Heart right ventricle (tissue), 16 donors: ENCODE data around the gene TMEM95. TPM values are rescaled to one million over a fixed set of nuclear protein-coding genes. Genes with fewer than 3 reads are reported as not detected.

ENCODE experiments used
- ATAC-seq, 8 donors: fragments of 200-7000 bp; cut with Tn5 transposase; one replicate each; pipeline ENCODE4 v1.9.1; 2020; ENCODE audit warnings: mild to moderate bottlenecking in 8 of 8, moderate library complexity in 8 of 8, moderate number of reproducible peaks in 1 of 8
- DNase-seq, 2 donors: peaks; one replicate each; pipeline ENCODE4 v3.0.0-alpha.2; 2020
- H3K27ac ChIP-seq, 10 donors: fragments of 200-600 bp; sonication (generic) in 2 of 10; one replicate each; pipeline versions ENCODE4 v1.5.0 to v1.8.0; 2020 to 2022; ENCODE audit warnings: mild to moderate bottlenecking in 3 of 10
- H3K27me3 ChIP-seq, 7 donors: fragments of 200-600 bp; one replicate each; pipeline ENCODE4 v1.8.0; 2021 to 2022; ENCODE audit warnings: mild to moderate bottlenecking in 2 of 7
- H3K36me3 ChIP-seq, 9 donors: fragments of 200-600 bp; sonication (generic) in 1 of 9; one replicate each; pipeline versions ENCODE4 v1.5.0 to v1.8.0; 2020 to 2022; ENCODE audit warnings: mild to moderate bottlenecking in 2 of 9
- H3K4me1 ChIP-seq, 9 donors: fragments of 200-600 bp; sonication (generic) in 1 of 9; one replicate each; pipeline versions ENCODE4 v1.5.0 to v1.8.0; 2020 to 2022; ENCODE audit warnings: mild to moderate bottlenecking in 4 of 9
- H3K4me3 ChIP-seq, 10 donors: fragments of 200-600 bp; sonication (generic) in 2 of 10; one replicate each; pipeline versions ENCODE4 v1.5.0 to v1.8.0; 2020 to 2022; ENCODE audit warnings: mild to moderate bottlenecking in 7 of 10, moderate library complexity in 2 of 10
- H3K9me3 ChIP-seq, 11 donors: fragments of 200-600 bp in 10 of 11; sonication (generic) in 2 of 11; one replicate each; pipeline versions ENCODE4 v1.5.0 to v1.8.0; 2013 to 2022; ENCODE audit warnings: mild to moderate bottlenecking in 2 of 11, control low read depth in 1 of 11, moderate library complexity in 1 of 11
- WGBS, 2 donors: extraction: QIAGEN DNeasy Blood & Tissue Kit; methylation state at CpG; one replicate each; pipeline ENCODE4 v1.1.7; 2013; ENCODE audit warnings: inconsistent platforms in 1 of 2; 5-methylcytosine and 5-hydroxymethylcytosine counted together
- intact Hi-C, 10 donors: fragments of 100-400 bp; cut with DNase I; formaldehyde crosslinking; loops; one replicate each; pipeline versions ENCODE4 v1.11.1 to v1.14.2; 2022
- long read RNA-seq, 3 donors: library from polyadenylated mRNA; unstranded; transcript quantifications; one replicate each; pipeline ENCODE4 v2.0.0, GENCODE V29; 2020 to 2021
- polyA plus RNA-seq, 2 donors: library from polyadenylated mRNA; stranded (reverse); fragments of 200-250 nt; gene quantifications; one replicate each; pipeline ENCODE4 v1.2.3, GENCODE V29; 2013
- total RNA-seq, 10 donors: library from RNA; stranded (reverse); fragmentation: NEBNext Ultra II Directional in 3 of 10; extraction: Animal tissue kit (Norgen Biotek cat#: 25700) in 3 of 10; gene quantifications; one replicate each; pipeline versions ENCODE4 v1.2.1 to v1.2.4, GENCODE V29; 2021 to 2023
- TF ChIP-seq, protein P1 (sequence below), 9 donors: fragments of 200-600 bp; sonication (generic) in 2 of 9; IDR thresholded peaks; one replicate each; pipeline versions ENCODE4 v1.5.0 to v1.8.0; 2021 to 2022; ENCODE audit warnings: antibody characterized with exemption in 9 of 9, mild to moderate bottlenecking in 5 of 9, moderate library complexity in 1 of 9
- donor health status: Arrhythmogenic right ventricular cardiomyopathy.
- donor health status: ischemic (EF 13 %, LVEDD 7.1; RV severe dilation, severe dysfunction).
- donor health status: healthy with polysubstance abuse.
- donor health status: DM: no; HTN: yes; CAD: no.
- donor health status: DM: no; HTN: no; CAD: no.
- donor health status: ischemic (EF 25% LVEDD 6.9; RV normal size, moderate dysfunction).
- donor health status: ischemic (EF 25% LVEDD 5.7; RV mildly dilated, moderate dysfunction).
- donor health status: healthy.
- donor health status: DM: yes; HTN: yes; CAD: no.
- donor health status: Ischemic cardiomyopathy.
- donor health status: ischemic (EF 35%, LVEDD 5.7; RV mildly dilated, moderate dysfunction).
- donor health status: nonischemic (EF 11% LVEDD 7.7; RV severe dilation, severe dysfunction).
- donor health status: DM: yes; HTN: yes; CAD: no.
- donor health status: PGD.
- donor health status: ischemic (EF 29% LVEDD 5.4; RV normal size, mild dysfunction).
- donor health status: nonischemic (EF 23%, LVEDD 6.1; RV moderate dilation, normal function).

TMEM95 gene, protein sequence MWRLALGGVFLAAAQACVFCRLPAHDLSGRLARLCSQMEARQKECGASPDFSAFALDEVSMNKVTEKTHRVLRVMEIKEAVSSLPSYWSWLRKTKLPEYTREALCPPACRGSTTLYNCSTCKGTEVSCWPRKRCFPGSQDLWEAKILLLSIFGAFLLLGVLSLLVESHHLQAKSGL
- total RNA-seq (under 1 TPM in 1 of 10 donors, not detected in 9; 0.39 TPM), polyA plus RNA-seq (not detected)
- long read RNA-seq, donor 1 = 0 reads
- long read RNA-seq, donor 2 = 0 reads
- long read RNA-seq, donor 3 = 0 reads

DNA sequence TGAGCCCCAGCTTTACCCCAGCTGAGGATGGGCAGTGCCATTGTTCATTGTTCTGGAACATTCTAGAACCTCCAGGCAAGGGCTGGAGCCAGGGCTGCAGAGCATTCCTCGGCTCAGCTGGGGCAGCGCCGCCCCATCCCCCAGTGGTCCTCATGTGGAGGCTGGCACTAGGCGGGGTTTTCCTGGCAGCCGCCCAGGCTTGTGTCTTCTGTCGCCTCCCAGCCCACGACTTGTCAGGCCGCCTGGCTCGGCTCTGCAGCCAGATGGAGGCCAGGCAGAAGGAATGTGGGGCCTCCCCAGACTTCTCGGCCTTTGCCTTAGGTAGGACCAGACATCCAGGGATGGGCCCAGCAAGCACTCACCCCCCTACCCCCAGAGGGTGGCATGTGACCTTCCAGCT lies at the start of gene TMEM95:
TSS of gene TMEM95 (plus strand) at position 104 of the 400 bp plus-strand sequence. CDS start at position 153, 49 bp downstream.
- Histone ChIP-seq H3K27ac (peak within 1 kb of the TSS in 5 of 10 donors; percentile 7 to 36 (median 19)), H3K4me1 (peaks cover 6 to 53% (median 38%) of the 10 kb centered on the region in 9 donors), H3K9me3 (no peaks in the 10 kb centered on the region), H3K27me3 (no peaks in the 10 kb centered on the region), H3K36me3 (no peaks in the 10 kb centered on the region), H3K4me3 (peak within 1 kb of the TSS in 1 of 10 donors; percentile 12)
- WGBS, 2 donors = 41 to 46% methylated on average over 10 of the region's 10 CpGs
- peak; percentile 65 to 66 for DNase-seq
- intact Hi-C loops = loop anchor here in 7 of 10 donors (2.0 to 10.0 kb wide), 8 partner anchors 37 to 330 kb away; partner anchors contain the start of genes FGF11 (in 4 of the 7), TMEM102 (in 4 of the 7), SENP3 (in 3 of the 7) and PLSCR3 (in 2 of the 7)
- TF ChIP-seq, protein P1, sequence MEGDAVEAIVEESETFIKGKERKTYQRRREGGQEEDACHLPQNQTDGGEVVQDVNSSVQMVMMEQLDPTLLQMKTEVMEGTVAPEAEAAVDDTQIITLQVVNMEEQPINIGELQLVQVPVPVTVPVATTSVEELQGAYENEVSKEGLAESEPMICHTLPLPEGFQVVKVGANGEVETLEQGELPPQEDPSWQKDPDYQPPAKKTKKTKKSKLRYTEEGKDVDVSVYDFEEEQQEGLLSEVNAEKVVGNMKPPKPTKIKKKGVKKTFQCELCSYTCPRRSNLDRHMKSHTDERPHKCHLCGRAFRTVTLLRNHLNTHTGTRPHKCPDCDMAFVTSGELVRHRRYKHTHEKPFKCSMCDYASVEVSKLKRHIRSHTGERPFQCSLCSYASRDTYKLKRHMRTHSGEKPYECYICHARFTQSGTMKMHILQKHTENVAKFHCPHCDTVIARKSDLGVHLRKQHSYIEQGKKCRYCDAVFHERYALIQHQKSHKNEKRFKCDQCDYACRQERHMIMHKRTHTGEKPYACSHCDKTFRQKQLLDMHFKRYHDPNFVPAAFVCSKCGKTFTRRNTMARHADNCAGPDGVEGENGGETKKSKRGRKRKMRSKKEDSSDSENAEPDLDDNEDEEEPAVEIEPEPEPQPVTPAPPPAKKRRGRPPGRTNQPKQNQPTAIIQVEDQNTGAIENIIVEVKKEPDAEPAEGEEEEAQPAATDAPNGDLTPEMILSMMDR (IDR thresholded peaks at IDR 0.05) = no peak
- ATAC-seq = peak in 1 of 8 donors; percentile 34

DNA sequence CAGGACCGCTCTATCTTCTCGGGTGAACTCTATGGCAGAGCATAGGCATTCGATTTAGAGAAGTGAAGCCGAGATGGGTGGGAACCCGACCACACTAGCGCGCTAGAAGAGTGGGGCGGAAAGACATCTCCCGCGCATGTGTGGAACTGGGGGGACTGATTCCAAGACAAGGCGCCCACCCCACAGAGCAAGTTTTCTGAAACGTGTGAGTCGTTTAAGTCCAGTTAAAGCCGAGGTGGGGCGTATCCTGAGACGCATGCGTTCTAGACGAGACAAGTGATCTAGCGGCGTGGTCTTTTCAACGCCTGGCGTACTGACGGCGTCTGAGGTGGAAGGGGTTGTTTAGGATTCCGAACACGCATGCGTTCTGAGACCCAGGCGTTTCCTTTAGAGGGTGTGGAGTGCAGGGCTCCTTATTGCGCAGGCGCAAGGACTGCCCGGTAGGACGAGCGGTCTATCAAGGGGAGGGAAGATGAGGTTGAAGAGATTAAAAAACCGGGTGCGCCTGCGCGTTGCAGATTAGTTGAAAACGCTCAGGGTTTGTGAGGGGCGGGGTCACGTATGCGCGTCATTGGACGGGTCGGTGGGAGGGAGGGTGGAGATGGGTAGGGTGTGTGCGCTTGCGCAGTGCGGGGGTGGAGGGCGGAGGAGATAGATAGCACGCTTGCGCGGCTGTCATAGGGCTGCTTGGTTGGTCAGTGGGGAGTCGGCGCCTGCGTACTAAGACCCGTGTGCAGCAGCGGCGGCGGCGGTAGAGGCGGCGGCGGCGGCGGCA lies 47.9 kb upstream of the TMEM95 start, which contains the start of gene EIF5A:
TSS of gene EIF5A (plus strand) at position 718 of the 775 bp plus-strand sequence. CDS start 2,008 bp downstream, outside the sequence.
- intact Hi-C loops = loop anchor here in 5 of 10 donors (1.0 to 10.0 kb wide), 7 partner anchors 22 to 265 kb away; partner anchors contain the start of genes GABARAP (in 2 of the 5), CLDN7 (in 1 of the 5), NEURL4 (in 1 of the 5) and SLC16A11 (in 1 of the 5)
- Histone ChIP-seq H3K4me1 (peaks cover 0 to 43% (median 29%) of the 10 kb centered on the region in 9 donors), H3K27ac (peak within 1 kb of the TSS; percentile 87 to 100 (median 98)), H3K9me3 (no peaks in the 10 kb centered on the region), H3K36me3 (peaks cover 0 to 29% (median 24%) of the 10 kb centered on the region in 9 donors), H3K27me3 (no peaks in the 10 kb centered on the region), H3K4me3 (peak within 1 kb of the TSS; percentile 76 to 98 (median 91))
- ATAC-seq (peak; percentile 91 to 97 (median 95)), DNase-seq (peak; percentile 100)
- TF ChIP-seq, protein P1 (IDR thresholded peaks at IDR 0.05) = no peak
- WGBS, 2 donors = 0 to 1% methylated on average over 58 to 64 of the region's 64 CpGs

DNA sequence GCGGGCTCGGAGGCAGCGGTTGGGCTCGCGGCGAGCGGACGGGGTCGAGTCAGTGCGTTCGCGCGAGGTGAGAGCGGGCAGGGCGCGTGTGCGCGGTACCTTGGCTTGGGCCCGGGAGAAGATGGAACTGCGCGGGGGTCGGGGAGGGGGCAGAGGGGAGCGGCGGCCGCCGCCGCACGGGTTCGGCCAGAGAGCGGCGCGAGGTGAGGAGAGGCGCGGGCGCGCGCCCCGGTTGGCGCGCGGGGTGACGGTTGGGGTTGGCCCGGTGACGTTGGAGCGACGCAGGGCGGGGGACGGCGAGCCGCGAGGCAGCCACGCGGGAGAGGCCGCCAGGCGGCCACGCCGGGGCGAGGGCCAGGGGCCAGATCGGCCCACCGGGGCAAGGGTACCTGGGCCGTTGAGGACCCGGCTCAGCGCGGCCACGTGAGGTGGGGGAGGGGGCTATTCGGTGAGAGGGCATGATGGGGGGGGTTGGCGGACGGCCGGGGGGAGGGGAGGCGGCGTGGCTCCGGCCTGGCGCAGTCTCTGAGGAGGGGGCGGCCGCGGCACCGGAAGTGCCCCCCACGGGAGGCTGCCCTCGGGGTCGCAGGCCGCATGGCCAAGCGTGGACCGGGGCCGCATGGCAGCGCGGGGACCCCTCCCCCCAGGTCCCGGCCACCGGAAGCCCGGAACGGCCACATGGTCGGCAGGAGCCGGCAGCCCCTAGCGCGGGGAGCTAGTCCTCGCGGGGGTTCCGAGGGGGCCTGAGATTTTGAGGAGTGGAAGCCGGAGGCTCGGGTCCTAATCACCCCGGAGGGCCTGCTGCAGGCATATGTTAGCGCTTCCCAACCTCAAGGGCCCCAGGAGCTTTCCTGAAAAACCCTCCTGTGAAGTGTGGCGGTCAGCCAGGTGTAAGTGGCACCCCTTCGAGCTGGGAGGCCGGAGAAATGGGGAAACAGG lies 47.0 kb upstream of the TMEM95 start:
- no peaks in the 10 kb centered on the region for H3K27me3 ChIP-seq
- no peaks in the 10 kb centered on the region for H3K9me3 ChIP-seq
- peaks cover 1 to 50% (median 35%) of the 10 kb centered on the region in 9 donors for H3K4me1 ChIP-seq
- TF ChIP-seq, protein P1 (IDR thresholded peaks at IDR 0.05) = peak in 2 of 9 donors; percentile 11 to 37
- H3K4me3 ChIP-seq = peak overlapping the region; percentile 76 to 98 (median 91)
- DNase-seq (peak in 1 of 2 donors; percentile 64), ATAC-seq (peak in 4 of 8 donors; percentile 14 to 41 (median 30))
- intact Hi-C loops = loop anchor here in 5 of 10 donors (1.0 to 10.0 kb wide), 7 partner anchors 21 to 264 kb away; partner anchors contain the start of genes GABARAP (in 2 of the 5), CLDN7 (in 1 of the 5), NEURL4 (in 1 of the 5) and SLC16A11 (in 1 of the 5)
- 0 to 1% methylated on average over 69 to 104 of the region's 104 CpGs for WGBS, 2 donors
- H3K36me3 ChIP-seq = peaks cover 0 to 38% (median 33%) of the 10 kb centered on the region in 9 donors
- H3K27ac ChIP-seq = peak overlapping the region; percentile 87 to 100 (median 98)
